Mammary epithelial cell (primary cell): ENCODE results near the gene NOC2L.
"Not testable (repeated sequence)": the region's sequence is repeated elsewhere in the genome, so short reads cannot be mapped to it uniquely, and the experiment has no call there.

ENCODE experiments used
- EZH2 ChIP-seq: IDR thresholded peaks from 2 replicates; pipeline ENCODE4 v1.6.1; 2012; ENCODE audit warnings: low read length, inconsistent platforms, borderline replicate concordance
- TF ChIP-seq, protein P1 (sequence below), 2 donors: IDR thresholded peaks in 1 of 2; conservative IDR thresholded peaks in 1 of 2; 2 replicates each; pipeline ENCODE4 v1.5.1; 2011 to 2012; ENCODE audit warnings: inconsistent platforms in 2 of 2, low read length in 2 of 2, mild to moderate bottlenecking in 2 of 2, control low read depth in 1 of 2, low read depth in 1 of 2; ENCODE audit not compliant: insufficient read depth in 1 of 2; ENCODE audit errors: extremely low read depth in 1 of 2

DNA sequence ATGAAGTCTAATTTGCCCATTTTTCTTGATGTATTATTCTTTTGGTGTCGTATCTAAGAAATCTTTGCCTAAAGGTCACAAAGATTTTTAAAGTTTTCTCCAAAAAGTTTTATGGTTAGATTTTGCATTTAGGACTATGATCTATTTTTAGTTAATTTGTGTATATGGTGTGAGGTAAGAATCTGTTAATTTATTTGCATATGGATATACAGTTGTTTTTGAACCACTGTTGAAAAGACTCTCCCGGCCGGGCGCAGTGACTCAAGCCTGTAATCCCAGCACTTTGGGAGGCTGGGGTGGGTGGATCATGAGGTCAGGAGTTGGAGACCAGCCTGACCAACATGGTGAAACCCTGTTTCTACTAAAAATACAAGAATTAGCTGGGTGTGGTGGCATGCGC lies 29.0 kb upstream of the NOC2L start:
- TF ChIP-seq, protein P1, sequence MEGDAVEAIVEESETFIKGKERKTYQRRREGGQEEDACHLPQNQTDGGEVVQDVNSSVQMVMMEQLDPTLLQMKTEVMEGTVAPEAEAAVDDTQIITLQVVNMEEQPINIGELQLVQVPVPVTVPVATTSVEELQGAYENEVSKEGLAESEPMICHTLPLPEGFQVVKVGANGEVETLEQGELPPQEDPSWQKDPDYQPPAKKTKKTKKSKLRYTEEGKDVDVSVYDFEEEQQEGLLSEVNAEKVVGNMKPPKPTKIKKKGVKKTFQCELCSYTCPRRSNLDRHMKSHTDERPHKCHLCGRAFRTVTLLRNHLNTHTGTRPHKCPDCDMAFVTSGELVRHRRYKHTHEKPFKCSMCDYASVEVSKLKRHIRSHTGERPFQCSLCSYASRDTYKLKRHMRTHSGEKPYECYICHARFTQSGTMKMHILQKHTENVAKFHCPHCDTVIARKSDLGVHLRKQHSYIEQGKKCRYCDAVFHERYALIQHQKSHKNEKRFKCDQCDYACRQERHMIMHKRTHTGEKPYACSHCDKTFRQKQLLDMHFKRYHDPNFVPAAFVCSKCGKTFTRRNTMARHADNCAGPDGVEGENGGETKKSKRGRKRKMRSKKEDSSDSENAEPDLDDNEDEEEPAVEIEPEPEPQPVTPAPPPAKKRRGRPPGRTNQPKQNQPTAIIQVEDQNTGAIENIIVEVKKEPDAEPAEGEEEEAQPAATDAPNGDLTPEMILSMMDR (conservative IDR thresholded peaks at IDR 0.05 in 1 of 2, IDR thresholded peaks at IDR 0.05 in 1 of 2; ENCODE audit: extremely low read depth in 1 of 2, insufficient read depth in 1 of 2, low read depth in 1 of 2, low read length in 2 of 2): not testable (repeated sequence)
- TF ChIP-seq EZH2: not testable (repeated sequence)
